Erythroblast (primary cell): Measurements from ENCODE around the gene YAP1.

ENCODE experiments used
- DNase-seq, 2 experiments: peaks; one replicate each; lab custom pipeline; 2025; lab: John Stamatoyannopoulos, UW
- GATA1 ChIP-seq: IDR thresholded peaks from 2 replicates; pipeline ENCODE4 v1.6.1; 2011; ENCODE audit warnings: low read depth, mild to moderate bottlenecking, control low read depth, low read length, moderate library complexity
- POLR2A ChIP-seq: IDR thresholded peaks from 2 replicates; pipeline ENCODE4 v1.6.1; 2011; ENCODE audit warnings: mild to moderate bottlenecking, low read length

The YAP1 gene

GRCh38 chr11:102109896-102110760 lies at the start of gene YAP1:
TSS of gene YAP1 (plus strand) at chr11:102110447. CDS start at chr11:102110849, 402 bp downstream.
- DNase-seq: peak; percentile 71 to 72
- no peak for TF ChIP-seq GATA1
- TF ChIP-seq POLR2A: no peak

GRCh38 chr11:102061276-102061675 lies 49.0 kb upstream of the YAP1 start:
- TF ChIP-seq GATA1: no peak
- no peak for TF ChIP-seq POLR2A
- no peak for DNase-seq

DNA sequence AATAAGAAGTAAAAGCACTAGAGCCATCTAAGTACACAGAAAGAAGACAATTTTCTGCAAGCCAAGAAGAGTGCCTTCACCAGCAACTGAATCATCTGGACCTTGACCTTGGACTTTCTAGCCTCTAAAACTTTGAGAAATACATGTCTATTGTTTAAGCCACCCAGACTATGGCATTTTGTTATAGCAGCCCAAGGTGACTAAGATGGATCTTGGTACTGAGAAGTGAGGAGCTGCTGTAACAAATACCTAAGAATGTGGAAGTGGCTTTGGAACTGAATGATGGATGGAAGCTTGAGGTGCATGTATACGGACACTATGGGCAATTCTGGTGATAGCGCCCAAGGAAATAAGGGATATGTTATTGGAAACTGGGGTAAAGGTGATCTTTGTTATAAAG lies 48.1 kb upstream of the YAP1 start:
- DNase-seq: no peak
- no peak for TF ChIP-seq POLR2A
- no peak for TF ChIP-seq GATA1

DNA sequence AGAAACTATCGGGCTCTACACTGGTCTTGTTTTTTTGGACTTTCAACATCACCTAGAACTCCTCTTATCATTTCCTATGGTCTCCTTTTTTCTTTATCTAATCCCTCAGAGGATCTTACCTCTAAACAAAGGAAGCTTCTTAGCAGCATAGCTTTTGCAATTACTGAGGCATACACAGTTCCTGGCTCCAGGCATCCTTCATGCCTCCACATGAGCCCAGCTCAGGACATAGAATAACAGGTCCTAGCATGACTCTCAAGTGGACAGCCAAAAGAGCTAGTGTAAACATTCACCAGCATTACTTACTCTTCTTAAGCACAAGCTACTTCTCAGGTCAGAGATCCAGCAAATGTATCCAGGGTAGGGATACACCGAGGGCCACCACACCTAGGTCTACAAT lies 45.9 kb upstream of the YAP1 start:
- no peak for TF ChIP-seq GATA1
- TF ChIP-seq POLR2A: no peak
- DNase-seq: no peak

DNA sequence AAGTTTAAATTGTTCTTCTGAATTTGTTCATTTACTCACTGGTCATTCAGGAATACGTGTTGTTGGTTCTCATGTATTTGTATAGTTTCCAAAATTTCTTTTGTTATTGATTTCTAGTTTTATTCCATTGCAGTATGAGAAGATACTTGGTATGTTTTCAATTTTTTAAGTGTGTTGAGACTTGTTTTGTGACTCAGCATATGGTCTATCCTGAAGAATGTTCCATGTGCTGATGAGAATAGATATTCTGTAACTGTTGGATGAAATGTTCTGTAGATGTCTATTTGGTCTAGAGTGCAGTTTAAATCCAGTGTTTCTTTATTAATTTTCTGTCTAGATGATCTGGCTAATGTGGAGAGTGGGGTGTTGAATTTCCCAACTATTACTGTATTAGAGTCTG lies 39.5 kb upstream of the YAP1 start:
- TF ChIP-seq GATA1 (no peak), POLR2A (no peak)
- DNase-seq: no peak

- DNase-seq: no peak
- no peak for TF ChIP-seq GATA1
- no peak for TF ChIP-seq POLR2A
Observed at GRCh38 chr11:102071497-102072472, 38.5 kb upstream of the YAP1 start.

DNA sequence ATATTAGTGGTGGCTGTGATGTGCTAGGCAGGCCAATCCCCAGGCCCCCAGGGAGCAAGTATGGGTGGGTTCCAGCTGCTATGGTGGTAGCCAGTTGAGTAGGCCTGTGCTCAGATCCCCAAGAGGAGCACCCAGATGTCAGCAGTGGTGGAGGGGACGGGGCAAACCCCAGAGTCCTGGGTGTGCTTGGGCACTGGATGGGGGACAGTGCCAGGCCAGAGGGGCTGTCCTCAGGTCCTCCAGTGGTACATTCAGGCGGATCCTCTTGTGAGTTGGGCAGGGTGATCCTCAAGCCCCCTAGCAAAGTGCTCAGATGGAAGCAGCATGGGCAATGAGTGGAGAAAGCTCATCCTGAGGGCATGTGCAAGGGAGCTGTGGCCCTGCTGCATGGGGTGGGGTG lies 37.0 kb upstream of the YAP1 start:
- no peak for TF ChIP-seq POLR2A
- DNase-seq: no peak

DNA sequence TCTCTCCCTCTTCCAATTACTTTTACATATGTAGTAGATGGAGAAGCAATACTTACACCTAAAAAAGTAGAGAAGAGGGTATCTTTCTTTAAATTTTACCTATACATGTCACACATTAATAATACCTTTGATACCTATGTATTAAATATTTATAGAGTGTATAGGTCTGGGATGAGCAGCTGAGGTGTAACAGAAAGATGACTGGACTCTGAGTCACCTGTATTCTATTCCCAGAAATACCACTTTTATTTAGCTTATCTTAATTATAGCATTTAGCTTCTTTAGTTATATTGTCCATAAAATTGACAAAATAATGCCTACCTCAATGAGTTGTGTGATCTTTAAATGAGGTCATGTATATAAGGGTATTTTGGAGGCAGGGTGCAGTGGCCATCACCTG lies 30.6 kb upstream of the YAP1 start:
- TF ChIP-seq GATA1 (no peak), POLR2A (no peak)
- no peak for DNase-seq

GRCh38 chr11:102081313-102081712 lies 28.9 kb upstream of the YAP1 start:
- TF ChIP-seq GATA1 (no peak), POLR2A (no peak)
- no peak for DNase-seq

DNA sequence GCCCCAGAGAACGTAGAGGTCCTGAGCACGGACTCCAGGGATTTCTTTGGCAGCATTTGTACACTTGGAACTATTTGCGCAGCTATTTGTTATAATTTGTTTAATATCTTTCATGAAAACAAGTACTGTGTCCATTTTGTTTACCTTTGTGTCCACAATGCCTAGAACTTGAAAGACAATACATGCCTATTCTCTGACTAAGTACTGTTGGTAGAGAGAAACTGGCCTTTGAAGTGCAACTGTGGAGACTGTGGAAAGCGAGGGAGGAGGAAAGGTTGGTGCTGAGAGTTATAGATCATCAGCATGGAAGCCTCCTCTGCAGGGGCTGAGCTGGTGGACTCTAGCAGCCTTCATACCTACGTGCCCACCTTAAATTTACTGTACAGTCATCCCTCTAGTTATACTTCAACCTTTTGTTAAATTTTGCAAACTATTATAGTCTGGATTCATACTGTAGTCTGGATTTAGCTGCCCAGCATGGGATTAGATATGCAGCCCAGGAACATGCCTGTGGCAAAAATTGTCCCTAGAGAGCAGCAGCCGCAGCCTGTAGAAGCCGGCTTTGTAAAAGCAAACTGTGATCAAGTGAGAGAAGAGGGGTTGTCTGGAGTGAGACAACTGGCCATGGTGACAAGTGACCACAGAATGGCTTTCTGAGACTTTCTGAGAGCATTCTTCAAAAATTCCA lies 24.2 kb upstream of the YAP1 start:
- no peak for TF ChIP-seq POLR2A
- TF ChIP-seq GATA1: no peak
- DNase-seq: no peak

GRCh38 chr11:102097186-102097585 lies 13.1 kb upstream of the YAP1 start:
- TF ChIP-seq GATA1 (no peak), POLR2A (no peak)
- no peak for DNase-seq

- DNase-seq: no peak
- TF ChIP-seq GATA1 (no peak), POLR2A (no peak)
Observed at GRCh38 chr11:102099755-102100154, 10.5 kb upstream of the YAP1 start.

GRCh38 chr11:102108734-102109440 lies 1.4 kb upstream of the YAP1 start:
- DNase-seq: no peak

DNA sequence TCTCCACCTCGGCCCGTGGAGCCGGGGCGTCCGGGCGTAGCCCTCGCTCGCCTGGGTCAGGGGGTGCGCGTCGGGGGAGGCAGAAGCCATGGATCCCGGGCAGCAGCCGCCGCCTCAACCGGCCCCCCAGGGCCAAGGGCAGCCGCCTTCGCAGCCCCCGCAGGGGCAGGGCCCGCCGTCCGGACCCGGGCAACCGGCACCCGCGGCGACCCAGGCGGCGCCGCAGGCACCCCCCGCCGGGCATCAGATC lies 439 bp downstream of the YAP1 start:
- DNase-seq: no peak
- TF ChIP-seq GATA1: no peak
- TF ChIP-seq POLR2A: no peak

More at GRCh38 chr11:102108734-102109440, 1.4 kb upstream of the YAP1 start:
- TF ChIP-seq GATA1: no peak
